Activated T-cell treated with anti-CD3 and anti-CD28 coated beads for 24 hours (primary cell): ENCODE results near the gene ZCCHC7.

Experiments
- DNase-seq: peaks from one replicate; pipeline ENCODE4 v3.0.0-alpha.2; 2020; ENCODE audit warnings: low read depth

The ZCCHC7 gene

GRCh38 chr9:37405350-37405749 is 285.0 kb downstream of the ZCCHC7 start:
- DNase-seq, result no peak

- DNase-seq, result no peak
Measured at GRCh38 chr9:37405764-37406380, 285.5 kb downstream of the ZCCHC7 start.

- DNase-seq, result no peak
Measured at GRCh38 chr9:37406603-37407401, 286.4 kb downstream of the ZCCHC7 start.

GRCh38 chr9:37407468-37407867 is 287.1 kb downstream of the ZCCHC7 start:
- DNase-seq, result no peak
